HepG2 (cell line): ENCODE measurements around the gene CHAF1A. TPM values are rescaled to one million over a fixed set of nuclear protein-coding genes. Genes with fewer than 3 reads are reported as not detected.

Source experiments
- ARNTL ChIP-seq: sonication (generic); formaldehyde crosslinking; IDR thresholded peaks from 2 replicates; pipeline ENCODE4 v1.4.0; 2020; ENCODE audit warnings: mild to moderate bottlenecking, missing genetic modification reagents
- CCDC6 ChIP-seq: sonication (generic); formaldehyde crosslinking; IDR thresholded peaks from 2 replicates; pipeline ENCODE4 v1.8.1; 2022; ENCODE audit warnings: mild to moderate bottlenecking, missing genetic modification reagents, moderate library complexity
- FOSL1 ChIP-seq: sonication (generic); formaldehyde crosslinking; IDR thresholded peaks from 2 replicates; pipeline ENCODE4 v1.9.0; 2021; ENCODE audit warnings: missing genetic modification reagents, borderline replicate concordance
- NFATC3 ChIP-seq: sonication (generic); formaldehyde crosslinking; IDR thresholded peaks from 2 replicates; pipeline ENCODE4 v1.5.1; 2020; ENCODE audit warnings: mild to moderate bottlenecking, missing genetic modification reagents
- RBFOX2 ChIP-seq: fragments of 200-400 bp; formaldehyde crosslinking; IDR thresholded peaks from 2 replicates; pipeline ENCODE4 v1.6.1; 2017; ENCODE audit warnings: low read depth, mild to moderate bottlenecking, low read length
- TFDP2 ChIP-seq: sonication (generic); formaldehyde crosslinking; IDR thresholded peaks from 2 replicates; pipeline ENCODE4 v1.4.0; 2020; ENCODE audit warnings: missing genetic modification reagents
- TP53 ChIP-seq: sonication (generic); formaldehyde crosslinking; conservative IDR thresholded peaks from 2 replicates; pipeline ENCODE4 v1.4.0; 2020; ENCODE audit warnings: missing genetic modification reagents
- ZBTB10 ChIP-seq: sonication (generic); formaldehyde crosslinking; IDR thresholded peaks from 2 replicates; pipeline ENCODE4 v1.4.0; 2020; ENCODE audit warnings: missing genetic modification reagents, borderline replicate concordance
- ZNF230 ChIP-seq: sonication (generic); formaldehyde crosslinking; IDR thresholded peaks from 2 replicates; pipeline ENCODE4 v1.4.0; 2020; ENCODE audit warnings: mild to moderate bottlenecking, missing genetic modification reagents
- ZNF558 ChIP-seq: sonication (generic); formaldehyde crosslinking; IDR thresholded peaks from 2 replicates; pipeline ENCODE4 v1.9.0; 2022; ENCODE audit warnings: mild to moderate bottlenecking, missing genetic modification reagents, borderline replicate concordance
- ZNF609 ChIP-seq: sonication (generic); formaldehyde crosslinking; IDR thresholded peaks from 2 replicates; pipeline ENCODE4 v1.4.0; 2020; ENCODE audit warnings: mild to moderate bottlenecking, missing genetic modification reagents, borderline replicate concordance
- polyA plus RNA-seq, 8 experiments: library from polyadenylated mRNA; depleted of rRNA in 3 of 8; stranded (reverse) in 7 of 8; unstranded in 1 of 8; fragments of >200 nt; fragmentation: Illumina TruSeq in 4 of 8; extraction: Trizol in 4 of 8; gene quantifications; 2 replicates each; pipeline versions ENCODE4 v1.2.1 to v1.2.3, GENCODE V29; 2011 to 2016; ENCODE audit warnings: low read depth in 4 of 8, missing spikeins in 1 of 8, mixed read lengths in 1 of 8; ENCODE audit not compliant: insufficient read depth in 1 of 8
- total RNA-seq, 5 experiments: library from RNA; depleted of rRNA; stranded (reverse); fragments of >200 nt; fragmentation: Illumina TruSeq; extraction: Trizol; gene quantifications; 2 replicates each; pipeline ENCODE4 v1.2.3, GENCODE V29; 2016; ENCODE audit warnings: low read depth in 1 of 5

Gene CHAF1A
- total and polyA plus RNA-seq, 2 of the 13 experiments (the other 11 are each of a cell fraction or from before 2014, with no cell fraction given): 11.0 to 34.8 TPM

DNA sequence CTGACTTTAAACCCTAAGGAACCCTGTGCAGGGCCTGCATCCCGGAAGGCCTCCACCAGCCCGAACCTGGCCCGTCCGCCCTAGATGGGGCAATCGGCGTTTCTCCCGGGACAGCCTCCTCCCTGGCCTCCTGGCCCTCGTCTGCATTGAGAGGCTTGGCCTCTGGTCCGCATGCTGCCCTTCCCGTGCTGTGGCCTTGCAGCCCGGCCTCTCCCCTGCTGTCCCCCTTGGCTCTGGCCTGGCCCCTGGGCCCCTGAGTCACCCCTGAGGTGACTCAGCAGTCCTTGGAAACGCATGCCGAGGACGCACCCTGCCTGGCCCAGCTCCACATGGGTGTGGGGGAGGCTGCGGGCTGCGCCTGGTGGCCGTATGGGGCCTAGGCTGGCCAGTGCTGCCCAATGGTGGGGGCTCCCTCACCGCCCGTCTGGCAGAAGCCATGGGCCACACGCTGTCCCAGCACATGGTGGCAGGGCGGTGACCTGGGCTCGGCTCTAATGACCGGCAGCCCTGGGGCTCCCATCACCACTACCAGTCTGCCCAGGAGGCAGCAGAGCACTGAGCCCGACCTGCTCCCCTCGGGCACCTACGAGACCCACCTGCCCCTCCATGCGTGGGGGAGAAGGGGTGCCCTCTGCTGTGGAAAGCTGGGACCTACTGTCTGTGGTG is 27.8 kb upstream of the CHAF1A start (continued):
- TF ChIP-seq ZNF609 (peak; percentile 60), FOSL1 (CRISPR knock-in tag) (peak; percentile 88), RBFOX2 (peak; percentile 79), ARNTL (CRISPR knock-in tag) (peak; percentile 77), ZBTB10 (CRISPR knock-in tag) (peak; percentile 87; the same call in 1 of the 2 replicates), TP53 (0 out of 2 replicates have a peak, but pooled peaks have one; percentile 18), ZNF558 (CRISPR knock-in tag) (no peak), TFDP2 (CRISPR knock-in tag) (peak; percentile 42; the same call in 1 of the 2 replicates), ZNF230 (0 out of 2 replicates have a peak, but pooled peaks have one; percentile 25), CCDC6 (CRISPR knock-in tag) (peak; percentile 47; the same call in 1 of the 2 replicates), NFATC3 (no peak; the same call in none of the 2 replicates)
